Melanocyte of skin (primary cell): Measurements from ENCODE around the gene PFDN2. TPM values are rescaled to one million over a fixed set of nuclear protein-coding genes. Genes with fewer than 3 reads are reported as not detected.

Experiments used
- small RNA-seq, 2 donors: library from RNA; depleted of rRNA; stranded (forward); fragments of <200 nt; gene quantifications; one replicate each; pipeline ENCODE3, GENCODE V24; 2012
- total RNA-seq, 2 donors: library from RNA; depleted of rRNA; stranded (reverse); fragments of >200 nt; gene quantifications; 2 replicates each; pipeline ENCODE4 v1.2.3, GENCODE V29; 2012

The PFDN2 gene
- 10 to 100 TPM; 24.4 to 38.0 TPM for total RNA-seq

GRCh38 chr1:161117759-161118581 is at the start of gene PFDN2, which contains the start of gene NIT1:
TSS of gene PFDN2 (minus strand) at chr1:161118037. CDS start at chr1:161118026, 11 bp downstream.
TSS of gene NIT1 (plus strand) at chr1:161118105. CDS start at chr1:161118177, 72 bp downstream.

GRCh38 chr1:161165742-161166668 is 48.2 kb upstream of the PFDN2 start, which contains the start of gene PPOX:
TSS of gene PPOX (plus strand) at chr1:161166426. CDS start at chr1:161166848, 422 bp downstream.

GRCh38 chr1:161159087-161159912 is 41.5 kb upstream of the PFDN2 start, which contains the start of gene USP21:
TSS of gene USP21 (plus strand) at chr1:161159500. CDS start at chr1:161160641, 1,141 bp downstream.

GRCh38 chr1:161153682-161154337 is 36.0 kb upstream of the PFDN2 start, which contains the start of gene UFC1:
TSS of gene UFC1 (plus strand) at chr1:161153978. CDS start at chr1:161153998, 20 bp downstream.

GRCh38 chr1:161132410-161133219 is 14.8 kb upstream of the PFDN2 start, which contains the start of gene DEDD:
TSS of gene DEDD (minus strand) at chr1:161132667. CDS start at chr1:161124462, 8,205 bp downstream.

GRCh38 chr1:161098210-161099068 is 19.4 kb downstream of the PFDN2 start, which contains the start of gene KLHDC9:
TSS of gene KLHDC9 (plus strand) at chr1:161098361. CDS start at chr1:161098536, 175 bp downstream.

GRCh38 chr1:161089251-161089924 is 28.4 kb downstream of the PFDN2 start, which contains the start of gene NECTIN4:
TSS of gene NECTIN4 (minus strand) at chr1:161089558. CDS start at chr1:161089296, 262 bp downstream.

GRCh38 chr1:161069731-161070270 is 48.0 kb downstream of the PFDN2 start, which contains the start of gene ARHGAP30:
TSS of gene ARHGAP30 (minus strand) at chr1:161069891. CDS start at chr1:161069624, 267 bp downstream.

Small RNA genes within 50 kb of the gene (small RNA-seq; reads per million reads assigned to genes)
- gene RF01225 = 0 reads per million in 2 donors

Other genes starting within 250 kb of the PFDN2 start
- gene ITLN1, start 232.9 kb downstream of the PFDN2 start, total RNA-seq = not detected
- gene ITLN2, start 163.2 kb downstream of the PFDN2 start, total RNA-seq = not detected
- 10 to 100 TPM; 13.4 to 47.0 TPM for gene F11R, start 96.9 kb downstream of the PFDN2 start, total RNA-seq
- gene TSTD1, start 79.1 kb downstream of the PFDN2 start, total RNA-seq = 1 to 10 TPM; 2.7 to 6.9 TPM
- 10 to 100 TPM; 75.0 to 92.9 TPM for gene USF1, start 72.1 kb downstream of the PFDN2 start, total RNA-seq
- gene ARHGAP30, start 48.1 kb downstream of the PFDN2 start, total RNA-seq = under 1 TPM in 1 of 2 donors, not detected in 1; under 0.01 TPM
- gene NECTIN4, start 28.5 kb downstream of the PFDN2 start, total RNA-seq = under 1 TPM in 1 of 2 donors, not detected in 1; 0.69 TPM
- gene KLHDC9, start 19.7 kb downstream of the PFDN2 start, total RNA-seq = 1 to 10 TPM in 1 of 2 donors, under 1 TPM in 1; under 0.01 to 1.7 TPM
- gene NIT1, start 68 bp upstream of the PFDN2 start, total RNA-seq = 10 to 100 TPM; 29.9 to 30.3 TPM
- gene DEDD, start 14.6 kb upstream of the PFDN2 start, total RNA-seq = 10 to 100 TPM; 28.6 to 40.0 TPM
- 10 to 100 TPM; 59.2 to 63.9 TPM for gene UFC1, start 35.9 kb upstream of the PFDN2 start, total RNA-seq
- gene USP21, start 41.5 kb upstream of the PFDN2 start, total RNA-seq = 10 to 100 TPM in 1 of 2 donors, 1 to 10 TPM in 1; 9.0 to 12.0 TPM
- 10 to 100 TPM; 11.4 to 14.7 TPM for gene PPOX, start 48.4 kb upstream of the PFDN2 start, total RNA-seq
- 10 to 100 TPM; 27.3 to 29.9 TPM for gene B4GALT3, start 59.5 kb upstream of the PFDN2 start, total RNA-seq
- gene ADAMTS4, start 81.0 kb upstream of the PFDN2 start, total RNA-seq = 10 to 100 TPM in 1 of 2 donors, 1 to 10 TPM in 1; 4.0 to 18.6 TPM
- 100 to 1,000 TPM; 137 to 170 TPM for gene NDUFS2, start 84.3 kb upstream of the PFDN2 start, total RNA-seq
- under 1 TPM; 0.34 to 0.67 TPM for gene FCER1G, start 97.3 kb upstream of the PFDN2 start, total RNA-seq
- gene APOA2, start 105.6 kb upstream of the PFDN2 start, total RNA-seq = not detected
- gene TOMM40L, start 108.0 kb upstream of the PFDN2 start, total RNA-seq = 10 to 100 TPM; 17.9 to 20.0 TPM
- not detected for gene NR1I3, start 120.2 kb upstream of the PFDN2 start, total RNA-seq
- under 1 TPM; under 0.01 TPM for gene PCP4L1, start 140.7 kb upstream of the PFDN2 start, total RNA-seq
- under 1 TPM; under 0.01 to 0.33 TPM for gene MPZ, start 191.9 kb upstream of the PFDN2 start, total RNA-seq
- gene SDHC, start 196.3 kb upstream of the PFDN2 start, total RNA-seq = 10 to 100 TPM; 23.6 to 29.3 TPM
- not detected for gene CFAP126, start 249.8 kb upstream of the PFDN2 start, total RNA-seq